Fibroblast of lung (primary cell): ENCODE data around the gene IGSF9B. TPM values are rescaled to one million over a fixed set of nuclear protein-coding genes. Genes with fewer than 3 reads are reported as not detected.

ENCODE experiments used
- DNase-seq, 2 donors: peaks; one replicate each; pipeline versions ENCODE4 v3.0.0 to v3.0.0-alpha.2; 2010; ENCODE audit warnings: low read depth in 2 of 2
- H2AFZ ChIP-seq: 2 replicates; pipeline ENCODE4 v1.5.1; 2012; ENCODE audit warnings: low read length, control low read depth, inconsistent platforms
- H3K27ac ChIP-seq: 2 replicates; pipeline ENCODE4 v1.5.1; 2011; ENCODE audit warnings: low read length, control low read depth; ENCODE audit not compliant: insufficient read depth
- H3K27me3 ChIP-seq: 2 replicates; pipeline ENCODE4 v1.5.1; 2011; ENCODE audit warnings: mild to moderate bottlenecking, low read length; ENCODE audit not compliant: control insufficient read depth, insufficient read depth
- H3K36me3 ChIP-seq: 2 replicates; pipeline ENCODE4 v1.5.1; 2011; ENCODE audit warnings: low read length; ENCODE audit not compliant: control insufficient read depth, insufficient read depth
- H3K4me1 ChIP-seq: 2 replicates; pipeline ENCODE4 v1.5.1; 2011; ENCODE audit warnings: low read length; ENCODE audit not compliant: control insufficient read depth, insufficient read depth; ENCODE audit errors: extremely low read depth
- H3K4me2 ChIP-seq: 2 replicates; pipeline ENCODE4 v1.5.1; 2011; ENCODE audit warnings: low read length, control low read depth; ENCODE audit not compliant: insufficient read depth; ENCODE audit errors: extremely low read depth
- H3K4me3 ChIP-seq, 4 experiments: fragments of 200-600 bp in 1 of 4; sonication (generic) in 1 of 4; replicated peaks in 1 of 4; 2 replicates each; pipeline ENCODE4 v1.5.1; 2011 to 2016; ENCODE audit warnings: low read length in 4 of 4, low read depth in 3 of 4, mild to moderate bottlenecking in 3 of 4, control low read depth in 2 of 4, inconsistent platforms in 1 of 4, mixed read lengths in 1 of 4; ENCODE audit not compliant: insufficient read depth in 1 of 4; ENCODE audit errors: control extremely low read depth in 1 of 4
- H3K79me2 ChIP-seq: 2 replicates; pipeline ENCODE4 v1.5.1; 2012; ENCODE audit warnings: mild to moderate bottlenecking, low read length, inconsistent platforms; ENCODE audit not compliant: control insufficient read depth, insufficient read depth
- H3K9ac ChIP-seq: 2 replicates; pipeline ENCODE4 v1.5.1; 2011; ENCODE audit warnings: mild to moderate bottlenecking, low read length, control low read depth; ENCODE audit not compliant: insufficient read depth
- H3K9me3 ChIP-seq: 2 replicates; pipeline ENCODE4 v1.5.1; 2012; ENCODE audit warnings: low read depth, low read length; ENCODE audit not compliant: control insufficient read depth, insufficient read depth
- H4K20me1 ChIP-seq: 2 replicates; pipeline ENCODE4 v1.5.1; 2011; ENCODE audit warnings: low read length; ENCODE audit not compliant: control insufficient read depth, insufficient read depth; ENCODE audit errors: extremely low read depth
- CTCF ChIP-seq, 2 donors: IDR thresholded peaks in 1 of 2; conservative IDR thresholded peaks in 1 of 2; 1 replicate in 1 of 2; 2 replicates in 1 of 2; pipeline ENCODE4 v1.5.1; 2011 to 2012; ENCODE audit warnings: low read length in 2 of 2, control low read depth in 1 of 2, inconsistent platforms in 1 of 2, low read depth in 1 of 2, mild to moderate bottlenecking in 1 of 2
- EZH2 ChIP-seq: IDR thresholded peaks from 2 replicates; pipeline ENCODE4 v1.5.1; 2012; ENCODE audit warnings: low read length, control low read depth, mild to moderate bottlenecking; ENCODE audit errors: missing control alignments
- polyA plus RNA-seq, 2 donors: library from polyadenylated mRNA; depleted of rRNA in 1 of 2; stranded (reverse) in 1 of 2; unstranded in 1 of 2; fragments of >200 nt; gene quantifications; 2 replicates each; pipeline ENCODE4 v1.2.1, GENCODE V29; 2011 to 2012; ENCODE audit warnings: missing spikeins in 1 of 2
- total RNA-seq: library from RNA; depleted of rRNA; stranded (reverse); fragments of >200 nt; gene quantifications from 2 replicates; pipeline ENCODE4 v1.2.1, GENCODE V29; 2014

IGSF9B gene
- total and polyA plus RNA-seq, 2 donors (not counting 1 experiment from before 2014, with no cell fraction given): under 0.01 TPM; not detected in 1

- DNase-seq: no peak
- TF ChIP-seq EZH2 (no peak), CTCF (conservative IDR thresholded peaks at IDR 0.05 in 1 of 2, IDR thresholded peaks at IDR 0.05 in 1 of 2; ENCODE audit: low read depth in 1 of 2, low read length in 2 of 2) (no peak)
- no peaks in the 10 kb centered on the region for H3K9me3 ChIP-seq
- H3K4me3 ChIP-seq: no peak overlapping the region
- no peaks in the 10 kb centered on the region for H3K36me3 ChIP-seq
- H3K79me2 ChIP-seq: no peaks in the 10 kb centered on the region
- H3K4me2 ChIP-seq: no peak overlapping the region
- no peak overlapping the region for H3K27ac ChIP-seq
- no peaks in the 10 kb centered on the region for H3K4me1 ChIP-seq
- no peak overlapping the region for H2AFZ ChIP-seq
- no peaks in the 10 kb centered on the region for H4K20me1 ChIP-seq
- no peak overlapping the region for H3K9ac ChIP-seq
- no peaks in the 10 kb centered on the region for H3K27me3 ChIP-seq
Observed at GRCh38 chr11:133985981-133986944, 29.5 kb upstream of the IGSF9B start.

- Histone ChIP-seq H3K79me2 (no peaks in the 10 kb centered on the region), H3K9me3 (no peaks in the 10 kb centered on the region), H3K9ac (no peak overlapping the region), H3K27me3 (no peaks in the 10 kb centered on the region), H2AFZ (no peak overlapping the region), H3K27ac (no peak overlapping the region), H3K4me3 (no peak overlapping the region), H3K4me2 (no peak overlapping the region), H3K36me3 (no peaks in the 10 kb centered on the region), H4K20me1 (no peaks in the 10 kb centered on the region), H3K4me1 (no peaks in the 10 kb centered on the region)
- no peak for TF ChIP-seq CTCF (conservative IDR thresholded peaks at IDR 0.05 in 1 of 2, IDR thresholded peaks at IDR 0.05 in 1 of 2; ENCODE audit: low read depth in 1 of 2, low read length in 2 of 2)
- no peak for TF ChIP-seq EZH2
- no peak for DNase-seq
Observed at GRCh38 chr11:133984828-133985227, 28.1 kb upstream of the IGSF9B start.

- Histone ChIP-seq H3K36me3 (no peaks in the 10 kb centered on the region), H3K4me3 (no peak overlapping the region), H3K27me3 (no peaks in the 10 kb centered on the region), H3K27ac (no peak overlapping the region), H2AFZ (no peak overlapping the region), H3K4me1 (no peaks in the 10 kb centered on the region), H3K9ac (no peak overlapping the region), H4K20me1 (no peaks in the 10 kb centered on the region), H3K4me2 (no peak overlapping the region), H3K79me2 (no peaks in the 10 kb centered on the region), H3K9me3 (no peaks in the 10 kb centered on the region)
- TF ChIP-seq CTCF (conservative IDR thresholded peaks at IDR 0.05 in 1 of 2, IDR thresholded peaks at IDR 0.05 in 1 of 2; ENCODE audit: low read depth in 1 of 2, low read length in 2 of 2) (no peak), EZH2 (no peak)
- no peak for DNase-seq
Observed at GRCh38 chr11:133983660-133984316, 27.0 kb upstream of the IGSF9B start.
